H1 (cell line): ENCODE data around the gene SYPL1. TPM values are rescaled to one million over a fixed set of nuclear protein-coding genes. Genes with fewer than 3 reads are reported as not detected.

Experiments
- CTCF ChIA-PET: fragments of 300-600 bp; sonication (Branson Sonifier 250); formaldehyde crosslinking; loops from one replicate; lab custom pipeline; 2021; ENCODE audit not compliant: partially characterized antibody; lab: Charles Lee
- POLR2A ChIA-PET: fragments of 300-600 bp; sonication (Branson Sonifier 250); formaldehyde crosslinking; loops from one replicate; lab custom pipeline; 2021; ENCODE audit warnings: inconsistent platforms; ENCODE audit not compliant: partially characterized antibody; lab: Charles Lee
- DNase-seq, 2 experiments: peaks; one replicate each; pipeline versions ENCODE4 v3.0.0 to v3.0.0-alpha.2; 2010 to 2022; ENCODE audit warnings: low spot score in 2 of 2, low read depth in 1 of 2, mixed read lengths in 1 of 2
- FAIRE-seq: peaks from 2 replicates; lab custom pipeline; 2011; peaks lifted over from hg19 to GRCh38; lab: Jason Lieb, UNC
- H2AFZ ChIP-seq: 2 replicates; pipeline ENCODE4 v1.8.1; 2012; ENCODE audit warnings: low read length, inconsistent platforms
- H2AK5ac ChIP-seq: 2 replicates; pipeline ENCODE4 v1.6.1; 2013; ENCODE audit warnings: low read depth, low read length
- H2BK120ac ChIP-seq: replicated peaks from 2 replicates; pipeline ENCODE3; 2013; ENCODE audit warnings: low read depth, low read length, inconsistent platforms
- H2BK12ac ChIP-seq: 2 replicates; pipeline ENCODE4 v1.6.1; 2013; ENCODE audit warnings: low read depth, low read length
- H2BK15ac ChIP-seq: 2 replicates; pipeline ENCODE4 v1.6.1; 2013; ENCODE audit warnings: low read length
- H2BK20ac ChIP-seq: 2 replicates; pipeline ENCODE4 v1.6.1; 2013; ENCODE audit warnings: low read length
- H2BK5ac ChIP-seq: 2 replicates; pipeline ENCODE4 v1.6.1; 2013; ENCODE audit warnings: low read depth, low read length
- H3K14ac ChIP-seq: 2 replicates; pipeline ENCODE4 v1.6.1; 2013; ENCODE audit warnings: inconsistent platforms; ENCODE audit not compliant: insufficient read length
- H3K18ac ChIP-seq: 2 replicates; pipeline ENCODE4 v1.6.1; 2013; ENCODE audit warnings: low read length; ENCODE audit errors: extremely low read depth
- H3K23ac ChIP-seq: 2 replicates; pipeline ENCODE4 v1.6.1; 2013; ENCODE audit warnings: inconsistent platforms; ENCODE audit not compliant: insufficient read length
- H3K23me2 ChIP-seq: 2 replicates; pipeline ENCODE4 v1.6.1; 2013; ENCODE audit warnings: low read depth, low read length
- H3K27ac ChIP-seq: 2 replicates; pipeline ENCODE4 v1.6.1; 2011; ENCODE audit warnings: low read depth, low read length, inconsistent platforms
- H3K27me3 ChIP-seq, 4 experiments: replicated peaks in 1 of 4; 1 replicate in 1 of 4; 2 replicates in 3 of 4; pipeline versions ENCODE4 v1.6.1 to v1.8.1; 2011 to 2013; ENCODE audit warnings: low read length in 3 of 4, mild to moderate bottlenecking in 3 of 4, inconsistent platforms in 2 of 4, mixed read lengths in 2 of 4, moderate library complexity in 1 of 4; ENCODE audit not compliant: control insufficient read depth in 3 of 4, insufficient read depth in 3 of 4; ENCODE audit errors: extremely low read depth in 1 of 4
- H3K36me3 ChIP-seq, 4 experiments: 2 replicates each; pipeline versions ENCODE4 v1.6.1 to v1.8.1; 2011 to 2013; ENCODE audit warnings: mild to moderate bottlenecking in 4 of 4, low read length in 3 of 4, moderate library complexity in 2 of 4, control low read depth in 1 of 4, inconsistent platforms in 1 of 4; ENCODE audit not compliant: insufficient read depth in 4 of 4, control insufficient read depth in 2 of 4
- H3K4ac ChIP-seq: replicated peaks from 2 replicates; pipeline ENCODE3; 2013; ENCODE audit warnings: low read length, low read depth, mixed read lengths, inconsistent platforms; ENCODE audit not compliant: insufficient read length
- H3K4me1 ChIP-seq, 4 experiments: replicated peaks in 1 of 4; 1 replicate in 1 of 4; 2 replicates in 3 of 4; pipeline versions ENCODE4 v1.6.1 to v1.8.1; 2011 to 2013; ENCODE audit warnings: low read length in 3 of 4, inconsistent platforms in 2 of 4, mixed read lengths in 1 of 4; ENCODE audit not compliant: insufficient read depth in 4 of 4, control insufficient read depth in 3 of 4
- H3K4me2 ChIP-seq, 2 experiments: 2 replicates each; pipeline versions ENCODE4 v1.6.1 to v1.8.1; 2011 to 2013; ENCODE audit warnings: low read depth in 2 of 2, low read length in 2 of 2, control low read depth in 1 of 2, inconsistent platforms in 1 of 2, mild to moderate bottlenecking in 1 of 2; ENCODE audit not compliant: insufficient read depth in 1 of 2
- H3K4me3 ChIP-seq, 4 experiments: fragments of 200-600, 300-600 bp in 1 of 4; sonication (generic), shearing (Covaris generic), sonication (Bioruptor Twin) in 1 of 4; 2 replicates each; pipeline versions ENCODE4 v1.5.1 to v1.8.1; 2011 to 2016; ENCODE audit warnings: low read length in 4 of 4, low read depth in 3 of 4, control low read depth in 2 of 4, inconsistent platforms in 2 of 4, mild to moderate bottlenecking in 2 of 4, mixed read lengths in 1 of 4, moderate library complexity in 1 of 4; ENCODE audit not compliant: insufficient read depth in 2 of 4; ENCODE audit errors: extremely low read depth in 1 of 4
- H3K56ac ChIP-seq: replicated peaks from 2 replicates; pipeline ENCODE3; 2013; ENCODE audit warnings: low read depth, mild to moderate bottlenecking, mixed read lengths, low read length, inconsistent platforms; ENCODE audit not compliant: insufficient read length
- H3K79me1 ChIP-seq: 2 replicates; pipeline ENCODE4 v1.6.1; 2013; ENCODE audit warnings: low read depth, low read length, control low read depth
- H3K79me2 ChIP-seq, 2 experiments: 2 replicates each; pipeline versions ENCODE4 v1.6.1 to v1.8.1; 2012 to 2013; ENCODE audit warnings: low read length in 2 of 2, mild to moderate bottlenecking in 2 of 2, inconsistent platforms in 1 of 2; ENCODE audit not compliant: insufficient read depth in 2 of 2, control insufficient read depth in 1 of 2
- H3K9ac ChIP-seq, 4 experiments: replicated peaks in 1 of 4; 1 replicate in 1 of 4; 2 replicates in 3 of 4; pipeline versions ENCODE4 v1.6.1 to v1.8.1; 2011 to 2013; ENCODE audit warnings: low read depth in 3 of 4, low read length in 3 of 4, control low read depth in 2 of 4, mild to moderate bottlenecking in 2 of 4, moderate library complexity in 2 of 4, inconsistent platforms in 1 of 4; ENCODE audit errors: extremely low read depth in 1 of 4
- H3K9me3 ChIP-seq, 2 experiments: 2 replicates each; pipeline versions ENCODE4 v1.6.1 to v1.8.1; 2012 to 2013; ENCODE audit warnings: mild to moderate bottlenecking in 2 of 2, moderate library complexity in 2 of 2, control low read depth in 1 of 2, inconsistent platforms in 1 of 2, low read depth in 1 of 2, low read length in 1 of 2, mixed read lengths in 1 of 2; ENCODE audit not compliant: insufficient read depth in 2 of 2
- H4K20me1 ChIP-seq, 2 experiments: replicated peaks in 1 of 2; 2 replicates each; pipeline versions ENCODE3 to v1.8.1; 2011 to 2013; ENCODE audit warnings: inconsistent platforms in 2 of 2, low read length in 2 of 2, mild to moderate bottlenecking in 1 of 2; ENCODE audit not compliant: insufficient read depth in 2 of 2, control insufficient read depth in 1 of 2
- H4K5ac ChIP-seq: 2 replicates; pipeline ENCODE4 v1.6.1; 2013; ENCODE audit warnings: low read length, low read depth, mixed read lengths, inconsistent platforms; ENCODE audit not compliant: insufficient read length
- H4K8ac ChIP-seq: 2 replicates; pipeline ENCODE4 v1.8.0; 2013; ENCODE audit warnings: mild to moderate bottlenecking, moderate library complexity, low read length, inconsistent platforms; ENCODE audit not compliant: insufficient read depth; ENCODE audit errors: extremely low read depth
- H4K91ac ChIP-seq: replicated peaks from 2 replicates; pipeline ENCODE3; 2013; ENCODE audit warnings: low read length, mixed read lengths, inconsistent platforms; ENCODE audit not compliant: insufficient read length
- ASH2L ChIP-seq: fragments of 200-600, 300-600 bp; sonication (generic); IDR thresholded peaks from one replicate; pipeline ENCODE4 v1.7.1; 2017; ENCODE audit warnings: low read length
- EP300 ChIP-seq, 2 experiments: IDR thresholded peaks; 1 replicate in 1 of 2; 2 replicates in 1 of 2; pipeline ENCODE4 v1.6.1; 2011 to 2012; ENCODE audit warnings: low read depth in 2 of 2, low read length in 2 of 2, mild to moderate bottlenecking in 2 of 2, borderline replicate concordance in 1 of 2, inconsistent platforms in 1 of 2, moderate library complexity in 1 of 2
- JUN ChIP-seq: IDR thresholded peaks from 2 replicates; pipeline ENCODE4 v1.6.1; 2011; ENCODE audit warnings: low read depth, mild to moderate bottlenecking, improper control_type of control experiment, low read length
- RBBP5 ChIP-seq: IDR thresholded peaks from 2 replicates; pipeline ENCODE4 v1.7.1; 2012; ENCODE audit warnings: low read depth, mild to moderate bottlenecking, inconsistent platforms, low read length, moderate library complexity, borderline replicate concordance
- RXRA ChIP-seq: IDR thresholded peaks from 2 replicates; pipeline ENCODE4 v1.6.1; 2011; ENCODE audit warnings: low read depth, mild to moderate bottlenecking, low read length, moderate library complexity; ENCODE audit not compliant: insufficient read depth
- SIRT6 ChIP-seq: IDR thresholded peaks from one replicate; pipeline ENCODE4 v1.7.1; 2012; ENCODE audit warnings: low read length, inconsistent platforms
- TAF1 ChIP-seq: IDR thresholded peaks from 2 replicates; pipeline ENCODE4 v1.6.1; 2011; ENCODE audit warnings: mild to moderate bottlenecking, low read depth, low read length
- TCF12 ChIP-seq: IDR thresholded peaks from 2 replicates; pipeline ENCODE4 v1.6.1; 2011; ENCODE audit warnings: low read depth, mild to moderate bottlenecking, low read length
- WGBS, 2 experiments: shearing (Covaris generic) in 1 of 2; methylation state at CpG; one replicate each; pipeline versions ENCODE4 v1.1.6 to v1.1.7; 2013 to 2015; ENCODE audit warnings: low lambda C conversion rate in 2 of 2, mixed read lengths in 2 of 2, inconsistent platforms in 1 of 2, low coverage in 1 of 2, missing lambda C conversion rate in 1 of 2; ENCODE audit not compliant: insufficient replicate concordance in 2 of 2, insufficient coverage in 1 of 2, insufficient read length in 1 of 2; ENCODE audit errors: extremely low coverage in 1 of 2, missing lambda C conversion rate in 1 of 2; 5-methylcytosine and 5-hydroxymethylcytosine counted together
- polyA plus RNA-seq, 7 experiments: library from polyadenylated mRNA; depleted of rRNA in 3 of 7; stranded (reverse) in 5 of 7; unstranded in 2 of 7; fragments of >200 nt in 5 of 7; fragments of 200-250 nt in 2 of 7; gene quantifications; 1 replicate in 5 of 7; 2 replicates in 1 of 7; 4 replicates in 1 of 7; pipeline versions ENCODE4 v1.2.1 to v1.2.3, GENCODE V29; 2011 to 2013; ENCODE audit warnings: missing spikeins in 2 of 7, mixed read lengths in 2 of 7
- total RNA-seq: library from RNA; stranded (reverse); fragmentation: NEBNext Ultra II Directional; extraction: Animal tissue kit (Norgen Biotek cat#: 25700); gene quantifications from 2 replicates; pipeline ENCODE4 v1.2.1, GENCODE V29; 2021

SYPL1 gene
- total and polyA plus RNA-seq, 2 of the 8 experiments (the other 6 are each of a cell fraction or from before 2014, with no cell fraction given), result 44.9 to 57.7 TPM

GRCh38 chr7:106054156-106054910 lies 57.8 kb downstream of the SYPL1 start:
- Histone ChIP-seq H2BK20ac (peak overlapping the region; percentile 37; the same call in 1 of the 2 replicates), H3K27me3 (no peaks in the 10 kb centered on the region), H2BK12ac (no peak overlapping the region), H3K14ac (no peak overlapping the region), H4K91ac (no peak overlapping the region), H2BK5ac (no peak overlapping the region; the same call in 1 of the 2 replicates), H3K9me3 (no peaks in the 10 kb centered on the region), H2BK15ac (0 out of 2 replicates have a peak overlapping the region, but pooled peaks have one; percentile 1), H3K79me1 (no peaks in the 10 kb centered on the region), H3K4me1 (peaks cover 0 to 8% (median 2%) of the 10 kb centered on the region in 4 experiments; a peak in 3 of 7 replicates), H3K23ac (no peak overlapping the region), H3K9ac (no peak overlapping the region), H3K56ac (no peak overlapping the region), H2AFZ (no peak overlapping the region), H3K23me2 (no peaks in the 10 kb centered on the region), H2AK5ac (no peak overlapping the region), H3K36me3 (no peaks in the 10 kb centered on the region), H3K4me2 (no peak overlapping the region), H3K79me2 (no peaks in the 10 kb centered on the region), H3K18ac (no peak overlapping the region), H3K4me3 (no peak overlapping the region), H3K27ac (no peak overlapping the region), H4K5ac (no peak overlapping the region), H3K4ac (no peak overlapping the region), H4K8ac (no peak overlapping the region), H4K20me1 (no peaks in the 10 kb centered on the region), H2BK120ac (no peak overlapping the region)
- DNase-seq (no peak), FAIRE-seq (no peak)
- WGBS, 2 experiments, result 88% methylated on average over 11 of the region's 11 CpGs; no CpG with 5 or more reads in 1 of the 2 experiments
- TF ChIP-seq TAF1 (no peak), TCF12 (no peak), SIRT6 (no peak), JUN (no peak), ASH2L (no peak), RXRA (no peak), EP300 (IDR thresholded peaks at IDR 0.05; ENCODE audit: borderline replicate concordance in 1 of 2, low read depth in 2 of 2, low read length in 2 of 2) (no peak), RBBP5 (no peak)
- ChIA-PET POLR2A (interaction anchor here (0.8 kb wide), 1 partner anchor 13 kb away, joined by 3 read pairs; no protein-coding TSS in a partner anchor), CTCF (interaction anchor here (1.7 to 13.0 kb wide), 4 partner anchors 10 to 111 kb away, joined by 6 to 154 read pairs (median 48); no protein-coding TSS in a partner anchor)
